Urothelium cell line (cell line): ENCODE measurements around the gene PVALB.
"Not testable (repeated sequence)": the region's sequence is repeated elsewhere in the genome, so short reads cannot be mapped to it uniquely, and the experiment has no call there.

Source experiments
- DNase-seq: peaks from one replicate; pipeline ENCODE4 v3.0.0; 2011; ENCODE audit warnings: low spot score, mixed read lengths
- FAIRE-seq: peaks from 2 replicates; lab custom pipeline; 2011; peaks lifted over from hg19 to GRCh38; lab: Jason Lieb, UNC

The PVALB gene

GRCh38 chr22:36759481-36760159 is 57.2 kb downstream of the PVALB start:
- DNase-seq (no peak), FAIRE-seq (no peak)

GRCh38 chr22:36758792-36759271 is 58.0 kb downstream of the PVALB start:
- no peak for FAIRE-seq
- no peak for DNase-seq

- DNase-seq (peak; percentile 81), FAIRE-seq (peak; percentile 42)
These were observed 59.1 kb downstream of the PVALB start for GRCh38 chr22:36757668-36758211.

- DNase-seq (no peak), FAIRE-seq (peak; percentile 44)
These were observed 59.8 kb downstream of the PVALB start for GRCh38 chr22:36756746-36757655.

GRCh38 chr22:36756031-36756430 is 60.8 kb downstream of the PVALB start:
- no peak for FAIRE-seq
- no peak for DNase-seq

- DNase-seq (no peak), FAIRE-seq (no peak)
These were observed 61.5 kb downstream of the PVALB start for GRCh38 chr22:36755316-36755715.

- not testable (repeated sequence) for FAIRE-seq, DNase-seq
These were observed 62.0 kb downstream of the PVALB start for GRCh38 chr22:36754881-36755280.

- DNase-seq = no peak
- FAIRE-seq = no peak
These were observed 62.9 kb downstream of the PVALB start for GRCh38 chr22:36753916-36754315.

GRCh38 chr22:36753120-36753802 is 63.6 kb downstream of the PVALB start:
- DNase-seq (peak; percentile 37), FAIRE-seq (no peak)
